PC-9 (cell line): ENCODE results near the gene CFAP251.

Source experiments
- CTCF ChIP-seq: fragments of 200-600 bp; sonication (generic); conservative IDR thresholded peaks from 2 replicates; pipeline ENCODE4 v1.6.1; 2017; ENCODE audit warnings: mixed run types, antibody characterized with exemption, mild to moderate bottlenecking, moderate library complexity
- EZH2 ChIP-seq: fragments of 200-600 bp; sonication (generic); IDR thresholded peaks from 2 replicates; pipeline ENCODE4 v1.8.0; 2017; ENCODE audit warnings: antibody characterized with exemption, low read depth

DNA sequence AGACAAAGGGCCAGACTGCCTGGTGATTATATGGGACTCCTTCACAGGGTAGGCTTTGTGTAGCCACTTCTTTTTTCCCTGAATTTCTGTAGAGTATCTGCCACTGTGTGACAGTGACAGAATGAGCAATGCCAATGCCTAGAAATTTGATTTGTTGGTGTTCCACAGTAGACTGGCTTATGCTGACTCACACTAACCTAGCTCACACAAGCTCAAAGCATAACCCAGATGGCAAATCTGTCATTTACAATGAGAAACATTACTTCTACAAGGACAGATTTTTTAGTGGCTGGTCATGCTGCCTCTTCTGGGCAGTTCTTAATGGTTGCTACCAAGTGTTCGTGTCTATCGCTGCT is 15.9 kb downstream of the CFAP251 start:
- no peak for TF ChIP-seq CTCF
- no peak for TF ChIP-seq EZH2
